NCI-H187 treated with DMSO at 0.1 percent for 48 hours (cell line): ENCODE results near the gene CISTR.
"Not testable (repeated sequence)": the region's sequence is repeated elsewhere in the genome, so short reads cannot be mapped to it uniquely, and the experiment has no call there.

Source experiments
- DNase-seq: peaks from one replicate; lab custom pipeline; 2025; lab: John Stamatoyannopoulos, UW

Gene CISTR

DNA sequence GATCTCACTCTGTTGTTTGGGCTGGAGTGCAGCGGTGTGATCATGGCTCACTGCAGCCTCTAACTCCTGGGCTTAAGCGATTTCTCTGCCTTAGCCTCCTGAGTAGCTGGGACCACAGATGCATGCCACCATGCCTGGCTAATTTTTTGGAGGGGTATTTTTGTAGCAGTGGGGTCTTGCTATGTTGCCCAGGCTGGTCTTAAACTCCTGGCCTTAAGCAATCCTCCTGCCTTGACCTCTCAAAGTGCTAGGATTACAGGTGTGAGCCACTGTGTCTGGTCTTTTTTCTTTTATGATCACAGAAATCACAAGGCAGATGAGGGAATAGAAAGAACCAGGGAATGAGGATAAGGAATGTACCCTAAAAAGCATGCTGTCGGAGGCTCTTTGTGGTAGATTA lies 11.0 kb upstream of the CISTR start:
- not testable (repeated sequence) for DNase-seq

DNA sequence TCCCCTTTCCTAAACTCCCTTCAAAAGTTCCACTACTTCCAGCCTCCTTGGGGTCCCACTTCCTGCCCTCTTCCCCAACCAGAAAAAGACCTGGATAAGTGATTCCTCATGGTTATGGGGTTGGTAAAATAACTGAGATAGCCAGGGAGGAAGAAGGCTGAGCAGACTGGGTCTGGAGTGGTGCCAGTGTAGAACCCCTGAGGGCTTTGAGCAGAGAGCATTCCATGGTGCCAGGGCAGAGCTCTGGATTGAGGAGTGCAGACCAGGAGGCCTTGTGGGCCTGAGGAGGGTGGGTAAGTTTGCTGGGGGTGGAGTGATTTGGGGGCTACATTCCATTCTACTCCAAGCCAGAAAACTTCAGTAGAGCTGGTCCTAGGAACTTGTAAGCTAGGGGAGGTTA lies 9.5 kb upstream of the CISTR start:
- DNase-seq, result no peak

- no peak for DNase-seq
These were observed 7.5 kb upstream of the CISTR start for GRCh38 chr12:53759261-53759660.

GRCh38 chr12:53758730-53759103 lies 6.9 kb upstream of the CISTR start:
- no peak for DNase-seq

GRCh38 chr12:53758081-53758729 lies 6.4 kb upstream of the CISTR start:
- no peak for DNase-seq

DNA sequence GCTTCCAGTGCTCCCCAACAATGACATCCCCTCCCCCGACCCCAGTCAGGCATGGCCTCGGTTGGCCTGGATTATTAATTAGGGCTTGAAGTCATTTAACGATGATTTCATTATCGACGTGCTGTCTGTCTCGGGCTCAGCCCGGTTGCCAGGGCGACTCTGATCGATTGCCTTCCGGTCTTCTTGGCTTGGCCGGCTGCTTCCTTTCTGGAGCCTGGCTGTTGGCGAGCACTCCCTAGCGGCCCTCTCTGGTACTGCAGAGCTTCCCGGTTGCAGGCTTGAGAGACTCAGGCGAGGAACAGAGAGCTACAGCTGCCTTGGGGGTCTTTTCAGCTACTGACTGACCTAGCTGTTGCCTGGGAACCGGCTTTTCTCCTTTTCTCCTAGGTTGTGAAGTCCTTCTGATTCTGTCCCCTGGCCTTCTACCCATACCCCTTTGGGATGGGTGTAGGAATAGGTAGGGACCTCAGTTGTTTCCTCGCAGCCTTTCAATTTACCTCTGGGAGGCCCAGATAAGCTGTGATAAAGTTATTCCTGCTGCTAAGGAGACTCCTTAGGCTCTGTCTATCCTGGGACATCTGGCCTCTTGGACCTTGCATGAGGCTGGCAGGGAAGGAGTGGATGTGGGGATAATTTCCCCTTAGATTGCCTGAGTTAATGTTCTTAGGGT lies 5.5 kb upstream of the CISTR start:
- DNase-seq, result peak; percentile 58

DNA sequence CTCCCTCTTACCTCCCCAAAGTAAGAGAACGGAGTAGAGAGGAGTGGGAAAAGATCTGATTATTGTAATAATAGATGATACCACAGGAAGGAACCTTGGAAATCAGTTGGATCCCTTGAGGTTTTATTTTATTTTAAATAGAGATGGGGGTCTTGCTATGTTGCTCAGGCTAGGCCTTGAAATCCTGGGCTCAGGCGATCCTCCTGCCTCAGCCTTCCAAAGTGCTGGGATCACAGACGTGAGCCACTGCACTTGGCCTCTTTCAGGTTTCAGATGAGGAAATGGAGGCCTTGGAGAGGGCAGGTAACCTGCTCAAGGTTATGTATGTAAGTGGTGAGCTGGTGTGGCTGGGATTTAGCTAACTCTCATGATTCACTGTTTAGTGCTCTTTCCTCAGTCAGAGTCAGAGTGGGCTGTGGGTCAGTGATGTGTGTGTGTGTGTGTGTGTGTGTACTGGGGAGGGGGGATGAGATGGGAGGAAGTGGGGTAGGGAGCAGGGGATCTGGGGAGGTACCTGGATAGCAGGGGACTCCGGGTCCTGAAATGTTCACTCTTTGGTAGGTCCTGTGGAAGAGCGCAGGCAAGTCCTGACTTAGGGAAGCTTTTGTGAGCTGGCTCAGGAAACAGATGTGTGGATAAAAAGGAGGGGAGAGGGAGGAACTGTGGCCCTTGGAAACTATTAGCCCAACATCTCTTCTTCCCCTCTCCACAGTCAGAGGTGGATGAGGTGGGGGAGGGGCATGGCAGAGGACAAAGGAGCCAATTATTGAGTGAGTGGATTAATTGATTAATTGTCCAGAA lies 4.7 kb upstream of the CISTR start:
- DNase-seq, result no peak

DNA sequence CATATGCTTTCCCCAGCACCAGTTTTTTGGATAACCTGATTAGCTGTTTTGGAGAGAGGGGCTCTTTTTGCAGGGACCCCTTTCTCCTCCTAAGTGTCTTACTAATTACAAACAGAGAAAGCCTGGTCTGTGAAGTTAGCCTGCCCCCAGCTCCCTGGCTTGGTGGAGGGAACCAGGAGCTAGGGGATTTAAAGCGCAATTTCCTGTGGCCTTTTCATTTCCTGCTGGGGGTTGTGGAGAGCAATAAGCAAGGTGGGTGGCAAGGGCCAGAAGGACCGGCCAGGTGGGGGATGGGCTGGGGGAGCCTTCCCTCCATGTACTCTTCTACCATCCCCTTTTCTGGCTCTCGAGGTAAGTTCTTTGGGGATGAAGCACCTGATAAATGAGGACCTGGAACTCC lies 4.1 kb upstream of the CISTR start:
- no peak for DNase-seq

DNA sequence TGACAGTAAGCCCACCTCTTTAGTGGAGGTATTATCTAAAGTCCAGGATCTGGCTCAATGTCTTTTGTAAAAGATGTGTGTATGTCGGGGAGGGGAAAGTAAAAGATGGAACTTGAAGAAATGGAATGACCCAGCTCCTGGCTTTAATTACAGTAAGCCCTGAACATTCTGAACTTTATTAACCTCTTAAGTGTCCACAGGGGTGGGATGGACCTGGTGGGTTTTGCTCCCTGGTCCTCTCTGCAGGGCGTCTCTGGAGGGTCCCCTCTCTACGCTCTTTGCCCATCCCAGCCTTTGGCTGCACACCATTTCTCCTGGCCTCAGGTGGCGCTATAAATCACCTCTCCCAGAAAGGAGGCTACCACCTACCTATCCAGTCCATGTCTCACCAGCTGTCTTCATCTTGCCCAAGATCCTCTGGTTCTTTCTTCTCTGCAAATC lies 3.7 kb upstream of the CISTR start:
- DNase-seq, result no peak

- no peak for DNase-seq
These were observed 3.0 kb upstream of the CISTR start for GRCh38 chr12:53754633-53755264.

- DNase-seq, result no peak
These were observed 2.4 kb upstream of the CISTR start for GRCh38 chr12:53754188-53754585.

GRCh38 chr12:53752621-53753020 lies 842 bp upstream of the CISTR start:
- no peak for DNase-seq

DNA sequence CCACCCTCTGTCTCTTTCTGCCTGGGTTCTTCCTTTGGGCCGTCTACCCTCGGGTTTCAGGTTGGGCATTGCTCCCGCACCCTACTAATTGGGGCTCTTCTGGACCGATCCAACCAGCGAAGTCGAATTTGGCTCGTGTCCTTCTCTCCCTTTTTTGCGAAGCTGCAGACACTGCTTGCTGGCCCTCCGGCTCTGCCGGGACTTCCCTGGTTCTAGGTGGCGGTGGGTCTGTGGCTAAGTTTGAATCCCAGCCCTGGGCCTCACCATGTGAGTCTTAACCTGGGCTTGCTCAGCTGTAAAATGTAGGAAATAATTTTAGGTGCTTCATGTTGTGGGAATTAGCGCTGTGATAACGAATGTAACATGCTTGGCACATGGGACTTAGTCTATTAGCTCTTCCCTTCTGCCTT lies 418 bp upstream of the CISTR start:
- no peak for DNase-seq

DNA sequence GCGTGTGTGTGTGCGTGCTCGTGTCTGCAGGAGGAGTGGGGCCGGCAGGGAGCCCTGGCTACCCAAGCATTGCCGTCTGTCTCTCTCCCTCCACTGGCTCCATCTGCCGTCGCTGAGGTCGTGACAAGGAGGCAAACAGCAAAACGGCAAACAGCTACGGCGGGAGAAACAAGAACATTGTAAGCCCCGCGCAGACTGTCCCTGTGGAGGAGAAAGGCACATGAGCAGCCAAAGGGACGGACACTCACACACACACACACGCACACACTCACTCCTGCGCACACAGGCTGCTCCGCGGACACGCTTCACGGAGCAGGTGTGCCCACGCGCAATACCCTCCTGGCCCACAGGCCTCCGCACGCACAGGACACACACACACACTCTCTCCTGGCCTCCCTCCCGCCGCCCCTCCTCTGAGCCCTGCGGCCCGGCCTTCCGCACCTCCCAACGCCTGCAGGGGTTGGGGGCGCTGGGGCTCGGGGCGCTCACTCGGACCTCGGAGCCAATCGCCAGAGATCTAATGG lies 905 bp downstream of the CISTR start:
- no peak for DNase-seq

DNA sequence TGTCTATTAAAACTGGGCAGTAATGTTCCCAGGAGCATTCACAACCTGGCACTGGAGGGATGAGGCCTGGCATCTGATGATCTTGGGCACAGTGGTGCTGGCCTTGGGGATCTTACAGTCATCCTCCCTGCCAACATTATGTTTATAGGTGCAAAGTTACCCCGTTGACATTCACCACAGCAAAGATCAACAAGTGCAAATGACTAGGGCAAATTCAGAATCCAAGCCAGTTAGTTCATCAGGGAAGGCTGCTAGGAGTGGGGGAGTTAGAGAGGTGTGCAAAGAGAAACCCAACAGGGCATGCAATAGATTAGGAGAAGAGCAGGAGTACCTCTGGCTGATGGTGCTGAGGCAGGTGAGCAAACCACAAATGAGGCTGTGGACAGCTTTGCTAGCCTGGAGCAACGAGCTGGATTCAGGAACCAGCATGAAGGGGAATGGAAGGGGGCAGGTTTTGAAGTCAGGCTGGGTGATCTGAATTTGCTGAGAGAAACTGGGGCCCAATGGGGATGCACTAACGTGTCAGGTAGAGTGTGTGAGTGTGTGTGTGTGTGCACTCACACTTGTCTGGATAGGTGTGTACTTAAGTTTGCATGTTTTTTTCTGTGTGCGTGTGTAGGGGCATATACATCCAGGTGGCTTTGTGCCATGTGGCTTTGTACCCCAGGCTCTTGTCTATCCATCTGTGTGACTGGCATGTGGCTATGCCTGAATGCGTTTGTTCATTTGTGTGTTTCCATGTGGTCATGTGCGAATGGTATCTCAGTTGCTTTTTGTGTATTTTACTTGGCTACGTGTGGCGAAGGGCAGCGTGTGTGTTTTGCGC lies 1.6 kb downstream of the CISTR start:
- DNase-seq, result peak; percentile 37

- no peak for DNase-seq
These were observed 3.5 kb downstream of the CISTR start for GRCh38 chr12:53748072-53748840.

GRCh38 chr12:53747095-53747494 lies 4.7 kb downstream of the CISTR start:
- no peak for DNase-seq

DNA sequence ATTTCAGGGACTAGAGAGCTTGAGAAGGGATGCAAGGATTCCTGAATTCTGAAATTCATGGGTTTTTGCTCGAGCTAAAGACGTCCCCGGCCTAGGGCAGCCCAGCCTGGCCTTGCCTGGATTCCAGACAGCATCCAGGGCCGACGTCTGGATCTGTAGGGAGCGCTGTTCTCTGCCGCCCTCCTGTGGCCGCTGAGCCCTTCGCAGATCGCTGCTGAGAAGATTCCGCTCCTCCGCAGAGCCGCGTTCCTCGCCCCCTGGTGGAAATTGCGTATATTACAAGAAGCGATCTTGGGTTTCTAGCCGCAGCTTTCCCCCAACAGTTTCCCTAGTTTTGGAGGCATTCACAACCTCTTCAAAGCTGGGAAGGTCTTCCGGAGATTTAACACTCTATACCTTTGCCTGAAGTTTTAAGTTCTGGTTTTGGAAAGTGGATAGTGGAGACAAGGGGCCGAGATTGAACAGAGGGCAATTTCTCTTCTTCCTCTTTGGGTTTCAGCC lies 5.1 kb downstream of the CISTR start:
- DNase-seq, result peak; percentile 51

- no peak for DNase-seq
These were observed 7.0 kb downstream of the CISTR start for GRCh38 chr12:53744751-53745150.

DNA sequence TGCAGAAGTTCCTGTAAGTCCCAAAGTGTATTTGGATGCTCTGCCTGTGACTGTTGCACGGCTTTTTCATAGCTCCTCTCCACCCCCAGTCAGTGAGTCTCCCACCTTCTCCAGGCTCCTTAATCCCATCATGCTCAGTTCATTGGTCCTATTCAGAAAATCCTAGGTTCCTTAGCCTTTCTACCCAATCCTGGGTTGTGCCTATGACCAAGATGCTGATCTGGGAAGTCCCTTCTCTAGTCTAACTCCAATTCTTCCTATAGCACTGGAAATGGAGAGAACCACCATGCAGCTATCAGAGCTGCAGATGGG lies 7.7 kb downstream of the CISTR start:
- no peak for DNase-seq
